Measurements from ENCODE around the gene PAX7.
"Not testable (repeated sequence)": the region's sequence is repeated elsewhere in the genome, so short reads cannot be mapped to it uniquely, and the experiment has no call there.

PAX7 gene

DNA sequence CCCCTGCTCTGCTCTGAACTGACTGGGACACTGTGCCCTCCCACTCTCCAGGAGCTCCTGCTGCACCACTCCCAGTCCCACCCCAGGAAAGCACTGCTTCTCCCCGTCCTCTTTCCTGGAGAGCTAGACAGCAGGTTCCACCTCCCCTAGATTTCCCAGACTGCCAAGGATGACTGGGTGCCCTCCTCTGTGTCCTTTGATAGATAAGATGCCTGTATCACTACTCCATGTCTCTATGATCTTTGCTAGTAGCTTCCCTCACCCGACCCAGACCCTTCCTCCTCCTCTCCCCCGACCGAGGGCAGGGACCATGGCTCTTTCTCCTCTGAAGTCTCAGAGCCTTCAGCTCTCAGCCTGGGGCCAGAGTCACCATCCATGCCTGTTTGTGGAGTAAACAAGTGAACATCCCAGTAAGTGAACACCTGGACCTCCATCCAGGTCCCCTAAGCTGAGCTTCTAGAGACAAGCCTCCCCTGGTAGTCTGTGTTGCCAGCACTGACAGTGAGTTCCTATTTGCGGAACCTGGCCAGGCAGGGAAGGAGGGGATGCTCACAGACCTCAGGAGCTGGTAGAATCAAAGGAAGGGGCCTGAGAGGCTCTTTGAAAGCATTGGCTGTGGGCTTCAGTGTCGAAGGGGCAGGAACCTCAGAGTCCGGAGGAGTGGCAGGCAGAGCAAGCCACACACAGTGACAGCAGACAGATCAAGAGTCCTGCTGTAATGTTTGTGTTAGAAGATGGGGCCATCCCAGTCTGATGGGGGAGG, 104.0 kb downstream of the PAX7 start:
- DNase-seq = no peak

GRCh38 chr1:18735224-18735997, 104.8 kb downstream of the PAX7 start:
- DNase-seq = no peak

DNA sequence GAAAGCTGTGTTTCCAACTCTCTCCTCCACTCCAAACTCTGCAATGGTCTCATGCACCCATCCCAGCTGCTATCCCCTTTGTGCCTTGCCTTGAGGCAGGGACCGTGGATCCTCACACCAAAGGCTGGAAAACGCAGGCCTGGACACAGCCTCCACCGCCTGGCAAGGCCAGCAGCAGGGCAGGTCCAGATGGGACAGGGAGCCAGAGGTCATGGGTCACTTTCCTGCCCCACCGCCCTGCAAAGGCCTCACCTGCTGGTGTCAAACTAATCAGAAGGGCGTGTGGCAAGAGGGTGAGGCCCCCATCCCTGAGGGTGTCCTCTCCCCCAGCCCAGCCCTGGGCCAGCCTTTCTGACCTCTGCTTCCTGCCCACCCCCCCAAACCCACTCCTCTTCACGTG, 106.3 kb downstream of the PAX7 start:
- DNase-seq = no peak

DNA sequence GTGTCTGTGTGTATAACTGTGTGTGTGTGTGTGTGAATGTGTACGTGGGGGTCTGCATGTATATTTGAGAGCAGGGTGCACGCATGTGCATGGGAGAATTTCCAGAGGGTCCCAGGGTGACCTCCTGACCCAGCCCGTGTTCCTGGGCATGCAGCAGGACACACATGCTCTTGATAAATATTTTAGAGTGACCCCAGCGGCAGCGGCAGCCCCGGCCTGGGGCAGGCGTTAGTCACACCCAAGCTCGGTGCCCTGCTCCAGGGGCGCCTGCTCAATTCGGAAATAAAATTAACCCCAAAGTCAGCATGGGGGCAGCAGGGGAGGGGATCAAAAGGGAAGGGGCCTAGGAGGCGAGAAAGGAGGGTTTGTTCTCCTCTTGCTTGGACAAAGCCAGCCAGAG, 107.5 kb downstream of the PAX7 start:
- DNase-seq = no peak

DNA sequence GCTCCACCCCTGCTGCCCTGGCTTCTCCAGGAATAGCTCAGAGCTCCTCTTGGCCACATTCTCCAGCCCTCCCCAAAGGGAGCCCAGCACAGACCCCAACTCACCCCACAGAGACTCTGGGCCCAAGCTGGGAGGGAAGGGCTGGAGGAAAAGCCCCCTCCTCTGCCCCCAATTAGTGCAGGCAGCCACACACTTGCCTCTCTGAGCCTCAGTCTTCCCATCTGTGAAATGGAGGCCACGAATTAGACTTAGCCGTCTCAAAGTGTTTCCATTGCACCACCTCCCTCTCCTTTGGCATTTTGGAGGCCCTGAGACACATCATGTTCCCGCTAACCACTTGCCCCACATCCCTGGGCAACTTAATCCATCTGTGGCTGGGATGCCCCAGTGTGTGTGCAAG, 108.0 kb downstream of the PAX7 start:
- no peak for DNase-seq

DNA sequence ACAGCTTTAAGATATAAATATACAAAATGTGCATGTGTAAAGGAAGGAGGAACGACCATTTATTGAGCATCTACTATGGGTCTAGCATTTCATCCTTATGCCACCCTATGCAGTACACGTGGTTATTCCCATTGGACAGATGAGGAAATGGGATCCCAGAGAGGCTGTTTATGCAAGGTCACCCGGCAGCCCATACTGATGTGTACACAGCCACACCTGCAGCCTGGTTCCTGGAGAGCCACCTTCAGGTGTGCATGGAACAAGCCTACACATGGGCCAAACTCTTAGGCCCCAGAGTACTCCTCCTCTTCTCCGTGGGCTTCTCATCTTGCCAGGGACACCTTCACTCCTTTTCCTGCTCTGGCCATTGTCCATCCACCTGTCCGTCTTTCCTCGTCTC, 108.8 kb downstream of the PAX7 start:
- no peak for DNase-seq

- no peak for DNase-seq
Observed at GRCh38 chr1:18739897-18740296, 109.3 kb downstream of the PAX7 start.

- no peak for DNase-seq
Observed at GRCh38 chr1:18740617-18741016, 110.0 kb downstream of the PAX7 start.

DNA sequence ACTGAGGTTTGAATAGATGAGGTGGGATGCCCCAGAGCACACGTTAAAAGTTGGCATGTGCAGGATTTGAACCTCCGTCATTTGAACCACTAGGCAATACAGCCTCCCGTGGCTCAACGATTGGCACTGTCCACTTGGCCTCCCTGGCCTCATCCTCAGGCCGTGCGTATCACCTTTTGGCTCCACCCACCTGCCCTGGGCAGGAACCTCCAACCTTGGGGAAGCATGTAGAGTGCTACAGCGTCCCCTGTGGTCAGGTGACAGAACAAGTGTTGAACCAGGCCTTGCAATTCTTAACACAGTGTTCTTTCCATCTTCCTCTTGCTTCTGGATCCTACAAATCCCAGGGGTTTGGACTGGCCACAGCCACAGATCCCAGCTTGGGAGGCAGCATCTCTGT, 112.6 kb downstream of the PAX7 start:
- no peak for DNase-seq

DNA sequence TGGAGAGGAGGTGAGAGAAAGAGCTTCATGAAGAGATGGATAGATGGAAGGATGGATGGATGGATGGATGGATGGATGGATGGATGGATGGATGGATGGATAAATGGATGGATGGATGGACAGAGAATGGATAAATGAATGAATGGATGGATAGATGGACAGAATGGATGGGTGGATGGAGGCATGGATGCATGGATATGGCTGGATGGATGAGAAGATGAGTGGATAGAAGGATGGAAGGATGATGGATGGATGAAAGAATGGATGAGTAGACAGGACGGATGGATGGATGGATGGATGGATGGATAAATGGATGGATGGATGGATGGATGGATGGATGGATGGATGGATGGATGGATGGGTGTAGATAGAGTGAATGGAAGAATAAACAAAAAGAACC, 113.7 kb downstream of the PAX7 start:
- not testable (repeated sequence) for DNase-seq

DNA sequence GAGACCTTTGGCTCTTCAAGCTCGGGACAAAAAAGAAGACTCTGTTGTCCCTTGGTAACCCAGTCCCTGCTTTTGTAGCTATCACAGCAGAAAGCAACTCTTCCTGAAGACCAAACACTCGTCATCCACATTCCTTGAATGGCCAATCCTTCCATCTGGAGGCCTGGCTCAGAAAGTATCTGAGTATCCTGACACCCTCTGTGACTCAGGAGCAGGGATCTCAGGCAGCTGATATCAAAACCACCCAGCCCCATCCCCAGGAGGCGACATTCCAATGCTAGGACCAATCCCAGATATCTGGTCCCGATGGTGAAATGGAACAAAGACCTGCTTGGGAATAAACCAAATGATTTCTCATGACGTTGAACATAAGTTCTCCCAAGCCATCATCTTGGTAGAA, 116.3 kb downstream of the PAX7 start:
- DNase-seq = no peak

DNA sequence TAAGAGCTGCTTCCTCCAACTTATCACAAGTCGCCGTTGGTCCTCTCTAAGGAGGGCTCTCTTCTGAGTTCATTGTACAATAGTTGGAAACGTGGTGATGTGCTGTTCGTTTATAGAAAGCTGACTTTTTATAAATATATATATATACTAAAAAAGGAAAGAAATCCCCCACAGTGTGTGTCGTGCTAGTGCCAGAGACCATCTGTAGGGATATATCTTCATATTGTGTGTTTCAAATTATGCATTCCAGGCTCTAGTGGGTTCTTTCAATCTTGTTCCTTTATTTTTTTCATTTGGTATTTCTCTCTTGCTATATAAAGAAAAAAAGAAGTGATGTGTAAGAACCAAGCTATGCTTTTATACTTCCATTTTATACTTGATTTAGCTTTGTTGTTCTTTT, 117.0 kb downstream of the PAX7 start:
- DNase-seq = no peak

- no peak for DNase-seq
Observed at GRCh38 chr1:18748435-18748834, 117.8 kb downstream of the PAX7 start.

DNA sequence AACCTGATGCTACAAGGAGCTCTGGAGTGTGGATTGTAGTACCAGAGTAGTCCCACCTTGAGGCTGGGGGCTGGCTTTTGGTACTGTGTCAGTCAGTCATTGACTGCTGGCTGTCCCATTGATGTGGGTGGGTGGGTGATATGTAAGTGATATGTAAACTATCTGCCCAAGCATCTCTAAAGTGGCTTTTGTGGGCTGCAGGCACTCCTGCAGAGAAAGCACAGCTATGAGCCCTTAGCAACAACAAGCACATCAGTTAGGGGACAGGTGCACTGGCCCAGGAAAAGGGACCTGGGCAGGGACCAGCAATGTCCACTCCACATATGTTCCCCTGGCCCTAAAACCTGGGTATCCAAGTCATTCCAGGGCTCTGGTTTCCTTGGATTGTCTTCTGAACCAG, 118.9 kb downstream of the PAX7 start:
- DNase-seq = no peak

DNA sequence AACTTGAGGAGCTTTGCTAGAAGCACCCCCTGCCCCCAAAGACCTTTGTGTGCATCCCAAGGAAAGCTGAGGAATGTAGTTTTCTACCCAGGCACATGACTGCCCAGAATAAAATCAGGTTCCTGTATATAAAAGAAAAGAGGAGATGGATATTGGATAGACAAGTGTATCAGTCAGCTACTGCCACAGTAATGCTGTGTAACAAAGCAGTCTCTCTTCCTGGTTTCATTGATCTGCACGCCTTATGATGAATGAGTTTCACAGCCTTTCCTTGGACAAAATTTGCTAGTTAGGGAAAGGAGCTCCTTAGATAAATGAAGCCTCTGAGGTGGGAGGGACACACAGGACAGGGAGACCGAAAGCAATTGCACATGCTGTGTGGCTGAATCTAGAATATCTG, 120.0 kb downstream of the PAX7 start:
- no peak for DNase-seq

- DNase-seq = no peak
Observed at GRCh38 chr1:18751425-18751824, 120.8 kb downstream of the PAX7 start.

DNA sequence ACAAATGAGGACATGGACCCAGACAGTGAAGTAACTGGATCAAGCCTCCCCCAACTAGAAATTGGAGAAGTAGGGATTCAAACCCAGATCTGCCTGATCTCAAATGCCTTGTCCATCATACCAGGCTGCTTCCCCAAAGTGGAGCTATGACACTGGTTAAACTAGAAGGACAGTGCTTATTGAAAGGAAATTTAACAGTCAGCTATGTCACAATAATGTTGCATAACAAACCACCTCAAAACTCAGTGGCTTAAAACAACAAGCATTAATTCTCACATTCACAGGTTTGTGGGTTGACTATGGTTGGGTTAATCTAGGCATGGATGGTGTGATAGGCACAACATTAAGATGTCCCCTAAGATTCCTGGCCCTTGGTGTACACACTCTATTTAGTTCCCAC, 121.8 kb downstream of the PAX7 start:
- no peak for DNase-seq

- no peak for DNase-seq
Observed at GRCh38 chr1:18760156-18760555, 129.5 kb downstream of the PAX7 start.

- no peak for DNase-seq
Observed at GRCh38 chr1:18761948-18762840, 131.5 kb downstream of the PAX7 start.

DNA sequence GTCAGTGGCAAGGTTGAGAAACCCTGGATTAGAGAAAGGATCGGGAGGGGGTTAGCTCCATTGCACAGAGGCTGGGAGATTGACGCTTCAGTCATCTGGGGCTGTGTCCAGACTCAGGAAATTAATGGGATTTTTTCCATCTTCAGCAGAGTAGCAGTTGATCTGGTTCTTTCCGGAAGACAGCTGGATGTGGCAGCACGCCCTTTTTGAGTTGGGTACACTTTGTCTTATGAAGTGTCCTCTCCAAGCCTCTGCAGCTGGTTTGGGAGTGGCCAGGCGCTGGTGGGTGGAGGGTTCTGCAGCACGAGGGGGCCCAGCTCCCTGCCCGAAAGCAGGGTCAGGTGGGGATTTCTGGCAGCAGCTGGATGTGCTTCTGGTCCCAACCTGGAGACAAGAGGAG, 133.7 kb downstream of the PAX7 start:
- no peak for DNase-seq

- no peak for DNase-seq
Observed at GRCh38 chr1:18765725-18766124, 135.1 kb downstream of the PAX7 start.

- no peak for DNase-seq
Observed at GRCh38 chr1:18766328-18766727, 135.7 kb downstream of the PAX7 start.

DNA sequence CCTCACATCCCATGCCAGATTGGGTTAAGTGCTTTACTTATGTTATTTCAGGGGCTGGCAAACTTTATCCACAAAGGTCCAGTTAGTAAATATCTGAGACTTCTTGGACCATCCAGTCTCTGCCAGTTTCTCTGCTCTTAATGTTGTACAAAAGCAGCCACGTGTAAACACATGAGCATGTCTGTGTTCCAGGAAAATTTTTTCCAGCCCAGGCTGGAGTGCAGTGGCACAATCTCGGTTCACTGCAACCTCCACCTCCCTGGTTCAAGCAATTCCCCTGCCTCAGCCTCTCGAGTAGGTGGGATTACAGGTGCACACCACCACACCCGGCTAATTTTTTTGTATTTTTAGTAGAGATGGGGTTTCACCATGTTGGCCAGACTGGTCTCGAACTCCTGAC, 136.9 kb downstream of the PAX7 start:
- not testable (repeated sequence) for DNase-seq

DNA sequence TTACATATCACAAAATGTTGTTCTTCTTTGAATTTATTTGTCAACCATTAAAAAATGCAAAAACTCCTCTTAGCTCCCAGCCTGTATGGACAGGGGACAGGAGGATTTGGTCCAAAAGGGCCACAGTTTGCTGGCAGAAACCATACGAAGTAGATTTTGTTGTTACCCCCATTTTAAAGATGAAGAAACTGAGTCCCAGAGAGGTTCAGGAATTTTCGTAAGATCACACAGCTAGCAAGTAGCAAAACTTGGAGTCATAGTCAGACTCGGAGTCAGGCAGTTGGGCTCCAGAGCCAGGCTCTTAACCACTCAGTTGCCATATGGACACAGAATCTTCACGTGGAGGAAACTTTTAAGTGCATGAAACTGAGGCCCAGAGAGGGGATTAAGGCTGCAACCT, 137.4 kb downstream of the PAX7 start:
- no peak for DNase-seq

All from activated T-cell treated with anti-CD3 and anti-CD28 coated beads, Interleukin-2, amount 50 U/mL, for 1 hour (primary cell).